Endothelial cell of umbilical vein (primary cell): ENCODE data around the gene ETV3. TPM values are rescaled to one million over a fixed set of nuclear protein-coding genes. Genes with fewer than 3 reads are reported as not detected.

Experiments used
- BruUV-seq: library from RNA; stranded (reverse); fragments of 400-500 nt; replicated peaks from 2 replicates; lab custom pipeline; 2021; lab: Mats Ljungman, UMichigan
- CTCF ChIA-PET: fragments of 300-600, 350-600 bp; sonication (Branson Sonifier 250); formaldehyde crosslinking; loops from one replicate; lab custom pipeline; 2021; ENCODE audit warnings: antibody characterized with exemption, inconsistent platforms; lab: Charles Lee
- POLR2A ChIA-PET: fragments of 300-600, 350-600 bp; sonication (Branson Sonifier 250); formaldehyde crosslinking; loops from one replicate; lab custom pipeline; 2021; ENCODE audit warnings: antibody characterized with exemption, inconsistent platforms; lab: Charles Lee
- DNase-seq: peaks from one replicate; pipeline ENCODE4 v3.0.0-alpha.2; 2011; ENCODE audit warnings: low read depth, low spot score
- FAIRE-seq: peaks from 2 replicates; lab custom pipeline; 2011; peaks lifted over from hg19 to GRCh38; lab: Jason Lieb, UNC
- H2AFZ ChIP-seq: 2 replicates; pipeline ENCODE4 v1.6.0; 2012; ENCODE audit warnings: low read depth, low read length, control low read depth, inconsistent platforms
- H3K27ac ChIP-seq: 2 replicates; pipeline ENCODE4 v1.5.1; 2011; ENCODE audit warnings: low read depth, mild to moderate bottlenecking, control low read depth, low read length, moderate library complexity; ENCODE audit not compliant: insufficient read depth
- H3K27me3 ChIP-seq, 2 experiments: 2 replicates each; pipeline versions ENCODE4 v1.6.0 to v1.6.1; 2011; ENCODE audit warnings: low read length in 2 of 2, mixed read lengths in 1 of 2; ENCODE audit not compliant: control insufficient read depth in 2 of 2, insufficient read depth in 2 of 2
- H3K36me3 ChIP-seq, 2 experiments: 2 replicates in 1 of 2; 3 replicates in 1 of 2; pipeline ENCODE4 v1.5.1; 2011; ENCODE audit warnings: low read length in 2 of 2, mild to moderate bottlenecking in 1 of 2, moderate library complexity in 1 of 2; ENCODE audit not compliant: control insufficient read depth in 2 of 2, insufficient read depth in 2 of 2; ENCODE audit errors: extremely low read depth in 1 of 2
- H3K4me1 ChIP-seq: 3 replicates; pipeline ENCODE4 v1.5.1; 2011; ENCODE audit warnings: mild to moderate bottlenecking, low read length; ENCODE audit not compliant: control insufficient read depth, insufficient read depth; ENCODE audit errors: extremely low read depth
- H3K4me2 ChIP-seq: 2 replicates; pipeline ENCODE4 v1.6.1; 2011; ENCODE audit warnings: low read length, control low read depth, mixed read lengths; ENCODE audit not compliant: insufficient read depth
- H3K4me3 ChIP-seq, 3 experiments: fragments of 200-600 bp in 1 of 3; sonication (generic), shearing (Covaris generic) in 1 of 3; replicated peaks in 1 of 3; 2 replicates each; pipeline ENCODE4 v1.5.1; 2011 to 2016; ENCODE audit warnings: control low read depth in 3 of 3, low read length in 3 of 3, mild to moderate bottlenecking in 2 of 3, inconsistent platforms in 1 of 3, low read depth in 1 of 3, moderate library complexity in 1 of 3; ENCODE audit not compliant: insufficient read depth in 1 of 3
- H3K79me2 ChIP-seq: 2 replicates; pipeline ENCODE4 v1.6.0; 2012; ENCODE audit warnings: low read length, inconsistent platforms; ENCODE audit not compliant: control insufficient read depth, insufficient read depth
- H3K9ac ChIP-seq: replicated peaks from 2 replicates; pipeline ENCODE3; 2011; ENCODE audit warnings: low read length, control low read depth; ENCODE audit not compliant: insufficient read depth; ENCODE audit errors: extremely low read depth
- H3K9me1 ChIP-seq: replicated peaks from 3 replicates; pipeline ENCODE4 v1.6.0; 2011; ENCODE audit warnings: mild to moderate bottlenecking, low read length; ENCODE audit not compliant: control insufficient read depth, insufficient read depth; ENCODE audit errors: extremely low read depth
- H3K9me3 ChIP-seq: replicated peaks from 2 replicates; pipeline ENCODE4 v1.5.1; 2012; ENCODE audit warnings: low read length, inconsistent platforms; ENCODE audit not compliant: control insufficient read depth, insufficient read depth
- H4K20me1 ChIP-seq: replicated peaks from 2 replicates; pipeline ENCODE3; 2011; ENCODE audit warnings: mild to moderate bottlenecking, low read length; ENCODE audit not compliant: control insufficient read depth, insufficient read depth; ENCODE audit errors: extremely low read depth
- EZH2 ChIP-seq: IDR thresholded peaks from 2 replicates; pipeline ENCODE4 v1.6.1; 2012; ENCODE audit warnings: borderline replicate concordance, low read depth, mild to moderate bottlenecking, moderate library complexity, low read length, inconsistent platforms; ENCODE audit not compliant: severe bottlenecking
- FOS ChIP-seq: IDR thresholded peaks from 2 replicates; pipeline ENCODE4 v1.6.1; 2011; ENCODE audit warnings: mild to moderate bottlenecking, low read length, moderate library complexity, borderline replicate concordance; ENCODE audit not compliant: insufficient read depth
- GATA2 ChIP-seq: IDR thresholded peaks from 2 replicates; pipeline ENCODE4 v1.7.0; 2011; ENCODE audit warnings: low read depth, mild to moderate bottlenecking, moderate library complexity, mixed read lengths, low read length; ENCODE audit not compliant: insufficient read length, insufficient read depth
- JUN ChIP-seq: IDR thresholded peaks from 2 replicates; pipeline ENCODE4 v1.6.1; 2011; ENCODE audit warnings: borderline replicate concordance, low read depth; ENCODE audit not compliant: insufficient read length, insufficient read depth
- MYC ChIP-seq: IDR thresholded peaks from one replicate; pipeline ENCODE4 v1.6.1; 2011; ENCODE audit warnings: mild to moderate bottlenecking, low read depth, low read length
- POLR2A ChIP-seq: IDR thresholded peaks from 2 replicates; pipeline ENCODE4 v1.6.1; 2012; ENCODE audit warnings: low read depth, mild to moderate bottlenecking, control low read depth, low read length
- POLR2AphosphoS5 ChIP-seq: IDR thresholded peaks from 2 replicates; pipeline ENCODE4 v1.6.1; 2012; ENCODE audit warnings: low read depth, mild to moderate bottlenecking, control low read depth, low read length, moderate library complexity; ENCODE audit not compliant: insufficient read depth
- dilution Hi-C: fragments of 300-500 bp; cut with MboI; formaldehyde crosslinking; loops from one replicate; pipeline ENCODE4 v1.15.0; 2019; ENCODE audit warnings: low sequenced_read_pairs; ENCODE audit not compliant: extremely low pct_ligation_motif_present
- intact Hi-C: fragments of 100-400 bp; cut with micrococcal nuclease; formaldehyde crosslinking; loops from one replicate; pipeline ENCODE4 v1.10.0; 2022
- polyA plus RNA-seq, 4 experiments: library from polyadenylated mRNA; depleted of rRNA in 3 of 4; stranded (reverse) in 3 of 4; unstranded in 1 of 4; fragments of >200 nt; gene quantifications; 2 replicates each; pipeline versions ENCODE4 v1.2.1 to v1.2.3, GENCODE V29; 2011 to 2012; ENCODE audit warnings: missing spikeins in 1 of 4
- total RNA-seq: library from RNA; stranded (reverse); gene quantifications from 2 replicates; pipeline ENCODE4 v1.2.3, GENCODE V29; 2021
- TF ChIP-seq, protein P1 (sequence below): IDR thresholded peaks from 2 replicates; pipeline ENCODE4 v1.6.1; 2011; ENCODE audit not compliant: insufficient read depth, insufficient read length
- TF ChIP-seq, protein P2 (sequence below), 2 donors: IDR thresholded peaks; 1 replicate in 1 of 2; 2 replicates in 1 of 2; pipeline ENCODE4 v1.5.1; 2011; ENCODE audit warnings: low read length in 2 of 2, mild to moderate bottlenecking in 2 of 2, moderate library complexity in 2 of 2, control low read depth in 1 of 2, inconsistent platforms in 1 of 2, low read depth in 1 of 2; ENCODE audit not compliant: insufficient read depth in 1 of 2; ENCODE audit errors: extremely low read depth in 1 of 2

The ETV3 gene
- total and polyA plus RNA-seq, 2 donors (not counting 3 experiments of a cell fraction or from before 2014, with no cell fraction given) = 6.8 to 22.3 TPM

GRCh38 chr1:157114183-157115121 lies 23.7 kb downstream of the ETV3 start:
- no peak for TF ChIP-seq GATA2
- TF ChIP-seq MYC = no peak
- no peak for TF ChIP-seq POLR2A
- TF ChIP-seq JUN = no peak
- TF ChIP-seq POLR2AphosphoS5 = no peak
- TF ChIP-seq EZH2 = no peak
- no peak for TF ChIP-seq FOS
- TF ChIP-seq, protein P1, sequence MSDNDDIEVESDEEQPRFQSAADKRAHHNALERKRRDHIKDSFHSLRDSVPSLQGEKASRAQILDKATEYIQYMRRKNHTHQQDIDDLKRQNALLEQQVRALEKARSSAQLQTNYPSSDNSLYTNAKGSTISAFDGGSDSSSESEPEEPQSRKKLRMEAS = no peak
- TF ChIP-seq, protein P2, sequence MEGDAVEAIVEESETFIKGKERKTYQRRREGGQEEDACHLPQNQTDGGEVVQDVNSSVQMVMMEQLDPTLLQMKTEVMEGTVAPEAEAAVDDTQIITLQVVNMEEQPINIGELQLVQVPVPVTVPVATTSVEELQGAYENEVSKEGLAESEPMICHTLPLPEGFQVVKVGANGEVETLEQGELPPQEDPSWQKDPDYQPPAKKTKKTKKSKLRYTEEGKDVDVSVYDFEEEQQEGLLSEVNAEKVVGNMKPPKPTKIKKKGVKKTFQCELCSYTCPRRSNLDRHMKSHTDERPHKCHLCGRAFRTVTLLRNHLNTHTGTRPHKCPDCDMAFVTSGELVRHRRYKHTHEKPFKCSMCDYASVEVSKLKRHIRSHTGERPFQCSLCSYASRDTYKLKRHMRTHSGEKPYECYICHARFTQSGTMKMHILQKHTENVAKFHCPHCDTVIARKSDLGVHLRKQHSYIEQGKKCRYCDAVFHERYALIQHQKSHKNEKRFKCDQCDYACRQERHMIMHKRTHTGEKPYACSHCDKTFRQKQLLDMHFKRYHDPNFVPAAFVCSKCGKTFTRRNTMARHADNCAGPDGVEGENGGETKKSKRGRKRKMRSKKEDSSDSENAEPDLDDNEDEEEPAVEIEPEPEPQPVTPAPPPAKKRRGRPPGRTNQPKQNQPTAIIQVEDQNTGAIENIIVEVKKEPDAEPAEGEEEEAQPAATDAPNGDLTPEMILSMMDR (IDR thresholded peaks at IDR 0.05; ENCODE audit: extremely low read depth in 1 of 2, insufficient read depth in 1 of 2, low read depth in 1 of 2, low read length in 2 of 2) = no peak
- peaks cover 9 to 15% of the 10 kb centered on the region in 2 experiments for H3K27me3 ChIP-seq
- FAIRE-seq = no peak
- no peaks in the 10 kb centered on the region for H3K79me2 ChIP-seq
- H3K9me3 ChIP-seq = no peaks in the 10 kb centered on the region
- H3K4me2 ChIP-seq = no peak overlapping the region
- no peak overlapping the region for H3K27ac ChIP-seq
- no peak for DNase-seq
- H3K36me3 ChIP-seq = no peaks in the 10 kb centered on the region
- dilution Hi-C loops = no loop called here
- H3K9ac ChIP-seq = no peak overlapping the region
- no peaks in the 10 kb centered on the region for H3K9me1 ChIP-seq
- H2AFZ ChIP-seq = no peak overlapping the region
- BruUV-seq = no TSS peak
- intact Hi-C loops = no loop called here
- POLR2A ChIA-PET = no interaction called here
- CTCF ChIA-PET = interaction anchor here (4.7 kb wide), 1 partner anchor 24 kb away, joined by 29 read pairs; no protein-coding TSS in a partner anchor
- H4K20me1 ChIP-seq = no peaks in the 10 kb centered on the region
- H3K4me3 ChIP-seq = no peak overlapping the region
- no peaks in the 10 kb centered on the region for H3K4me1 ChIP-seq
